GM12878 (cell line): ENCODE data around the gene SLU7. TPM values are rescaled to one million over a fixed set of nuclear protein-coding genes. Genes with fewer than 3 reads are reported as not detected.

ENCODE experiments used
- ATAC-seq: fragments of 200-7000 bp; cut with Tn5 transposase; 3 replicates; pipeline ENCODE4 v1.9.1; 2020; ENCODE audit warnings: mild to moderate bottlenecking, moderate library complexity
- BruUV-seq: library from RNA; stranded (reverse); fragments of 400-500 nt; replicated peaks from 2 replicates; lab custom pipeline; 2021; lab: Mats Ljungman, UMichigan
- CTCF ChIA-PET: fragments of 300-600 bp; sonication (Branson Sonifier 250); formaldehyde crosslinking; extraction: SDS; loops from one replicate; lab custom pipeline; 2021; ENCODE audit warnings: inconsistent platforms; lab: Yijun Ruan, JAX
- POLR2A ChIA-PET: fragments of 350-600 bp; formaldehyde crosslinking; extraction: SDS; loops from one replicate; lab custom pipeline; 2021; ENCODE audit warnings: inconsistent platforms; lab: Charles Lee
- RAD21 ChIA-PET: fragments of 300-600 bp; sonication (Branson Sonifier 250); formaldehyde crosslinking; loops from one replicate; lab custom pipeline; 2023; ENCODE audit warnings: antibody characterized with exemption; ENCODE audit not compliant: unreplicated experiment; lab: Charles Lee
- SMC1A ChIA-PET: fragments of 300-600 bp; sonication (Branson Sonifier 250); formaldehyde crosslinking; loops from one replicate; lab custom pipeline; 2023; ENCODE audit not compliant: unreplicated experiment, uncharacterized antibody; lab: Charles Lee
- DNase-seq: peaks from one replicate; pipeline ENCODE4 v3.0.0-alpha.2; 2011; ENCODE audit warnings: low read depth, low spot score
- FAIRE-seq: peaks from 3 replicates; lab custom pipeline; 2011; peaks lifted over from hg19 to GRCh38; lab: Jason Lieb, UNC
- H2AFZ ChIP-seq: 2 replicates; pipeline ENCODE4 v1.6.0; 2011; ENCODE audit warnings: low read depth, low read length, control low read depth; ENCODE audit not compliant: control insufficient read depth
- H3K27ac ChIP-seq: 2 replicates; pipeline ENCODE4 v1.5.1; 2011; ENCODE audit warnings: control low read depth; ENCODE audit not compliant: control insufficient read depth, insufficient read depth
- H3K27me3 ChIP-seq, 2 experiments: replicated peaks in 1 of 2; 2 replicates each; pipeline versions ENCODE4 v1.6.0 to v1.6.1; 2011; ENCODE audit warnings: low read length in 1 of 2; ENCODE audit not compliant: control insufficient read depth in 2 of 2, insufficient read depth in 2 of 2
- H3K36me3 ChIP-seq, 2 experiments: 2 replicates each; pipeline ENCODE4 v1.5.1; 2011; ENCODE audit warnings: low read length in 1 of 2; ENCODE audit not compliant: control insufficient read depth in 2 of 2, insufficient read depth in 2 of 2
- H3K4me1 ChIP-seq: 2 replicates; pipeline ENCODE4 v1.6.1; 2011; ENCODE audit warnings: mild to moderate bottlenecking, low read length, moderate library complexity, mixed read lengths; ENCODE audit not compliant: control insufficient read depth, insufficient read depth
- H3K4me2 ChIP-seq: 2 replicates; pipeline ENCODE4 v1.6.0; 2011; ENCODE audit warnings: control low read depth; ENCODE audit not compliant: control insufficient read depth, insufficient read depth
- H3K4me3 ChIP-seq: fragments of 200-600 bp; sonication (generic); 2 replicates; pipeline ENCODE4 v1.5.1; 2016
- H3K79me2 ChIP-seq: 2 replicates; pipeline ENCODE4 v1.6.0; 2011; ENCODE audit warnings: low read length; ENCODE audit not compliant: control insufficient read depth, insufficient read depth
- H3K9ac ChIP-seq: 2 replicates; pipeline ENCODE4 v1.8.0; 2011; ENCODE audit warnings: low read length, control low read depth, mixed read lengths; ENCODE audit not compliant: control insufficient read depth, insufficient read depth
- H3K9me3 ChIP-seq: replicated peaks from 3 replicates; pipeline ENCODE4 v1.5.1; 2011; ENCODE audit warnings: mild to moderate bottlenecking, low read length; ENCODE audit not compliant: control insufficient read depth, insufficient read depth
- H4K20me1 ChIP-seq: 2 replicates; pipeline ENCODE4 v1.6.0; 2011; ENCODE audit not compliant: control insufficient read depth, insufficient read depth
- ATF2 ChIP-seq: IDR thresholded peaks from 2 replicates; pipeline ENCODE4 v1.6.1; 2012; ENCODE audit warnings: low read length, inconsistent platforms
- BCL11A ChIP-seq: IDR thresholded peaks from 2 replicates; pipeline ENCODE4 v1.6.1; 2011; ENCODE audit warnings: low read depth, low read length
- BMI1 ChIP-seq: fragments of 450-650 bp; IDR thresholded peaks from 2 replicates; pipeline ENCODE4 v1.6.1; 2016; ENCODE audit warnings: mild to moderate bottlenecking, moderate library complexity, borderline replicate concordance
- BRCA1 ChIP-seq: IDR thresholded peaks from 2 replicates; pipeline ENCODE4 v1.6.1; 2011; ENCODE audit warnings: low read depth, low read length, improper control_type of control experiment
- CBFB ChIP-seq: IDR thresholded peaks from 2 replicates; pipeline ENCODE4 v1.6.1; 2016; ENCODE audit warnings: antibody characterized with exemption, low read depth
- CBX5 ChIP-seq: sonication (generic); IDR thresholded peaks from 2 replicates; pipeline ENCODE4 v1.6.1; 2016; ENCODE audit warnings: low read depth, moderate library complexity, mild to moderate bottlenecking, inconsistent platforms
- CEBPB ChIP-seq, 2 experiments: fragments of 150-350 bp in 1 of 2; IDR thresholded peaks; 2 replicates each; pipeline ENCODE4 v1.6.1; 2012 to 2014; ENCODE audit warnings: low read depth in 2 of 2, low read length in 2 of 2, borderline replicate concordance in 1 of 2, inconsistent platforms in 1 of 2
- DPF2 ChIP-seq: fragments of 450-650 bp; IDR thresholded peaks from 2 replicates; pipeline ENCODE4 v1.6.1; 2017; ENCODE audit warnings: mild to moderate bottlenecking
- EED ChIP-seq: sonication (generic); IDR thresholded peaks from 2 replicates; pipeline ENCODE4 v1.6.1; 2016; ENCODE audit warnings: antibody characterized with exemption, low read depth
- EGR1 ChIP-seq, 2 experiments: IDR thresholded peaks; 1 replicate in 1 of 2; 2 replicates in 1 of 2; pipeline ENCODE4 v1.6.1; 2011 to 2012; ENCODE audit warnings: low read depth in 2 of 2, low read length in 2 of 2, borderline replicate concordance in 1 of 2, mild to moderate bottlenecking in 1 of 2, moderate library complexity in 1 of 2
- FOXK2 ChIP-seq: fragments of 450-650 bp; IDR thresholded peaks from 2 replicates; pipeline ENCODE4 v1.6.1; 2017; ENCODE audit warnings: mild to moderate bottlenecking, moderate library complexity
- IKZF2 ChIP-seq, 2 experiments: fragments of 450-650 bp; IDR thresholded peaks; 2 replicates each; pipeline ENCODE4 v1.6.1; 2017; ENCODE audit warnings: mild to moderate bottlenecking in 2 of 2, moderate library complexity in 2 of 2
- JUNB ChIP-seq: IDR thresholded peaks from 2 replicates; pipeline ENCODE4 v1.6.1; 2016; ENCODE audit warnings: antibody characterized with exemption, mild to moderate bottlenecking
- KDM1A ChIP-seq: fragments of 200-600 bp; sonication (generic); IDR thresholded peaks from 2 replicates; pipeline ENCODE4 v1.6.1; 2016; ENCODE audit warnings: borderline replicate concordance
- MYC ChIP-seq: IDR thresholded peaks from 2 replicates; pipeline ENCODE4 v1.6.1; 2011; ENCODE audit warnings: mild to moderate bottlenecking, low read length, moderate library complexity, inconsistent platforms; ENCODE audit not compliant: insufficient read depth, insufficient replicate concordance, insufficient read length, severe bottlenecking
- NFXL1 ChIP-seq: fragments of 450-650 bp; IDR thresholded peaks from 2 replicates; pipeline ENCODE4 v1.6.1; 2017; ENCODE audit warnings: antibody characterized with exemption, mild to moderate bottlenecking, borderline replicate concordance
- PML ChIP-seq: IDR thresholded peaks from 2 replicates; pipeline ENCODE4 v1.6.1; 2012; ENCODE audit warnings: low read length, inconsistent platforms
- SIX5 ChIP-seq: IDR thresholded peaks from 2 replicates; pipeline ENCODE4 v1.6.1; 2011; ENCODE audit warnings: mild to moderate bottlenecking, low read depth, low read length, moderate library complexity; ENCODE audit not compliant: severe bottlenecking
- SMC3 ChIP-seq: IDR thresholded peaks from 2 replicates; pipeline ENCODE4 v1.6.1; 2011; ENCODE audit warnings: low read length, improper control_type of control experiment, borderline replicate concordance
- TCF7 ChIP-seq: IDR thresholded peaks from 2 replicates; pipeline ENCODE4 v1.6.1; 2014; ENCODE audit warnings: antibody characterized with exemption, borderline replicate concordance
- ZSCAN29 ChIP-seq: fragments of 450-650 bp; IDR thresholded peaks from 2 replicates; pipeline ENCODE4 v1.6.1; 2017; ENCODE audit warnings: mild to moderate bottlenecking, moderate library complexity
- WGBS: methylation state at CpG from one replicate; pipeline ENCODE4 v1.1.6; 2016; ENCODE audit warnings: low lambda C conversion rate; ENCODE audit not compliant: insufficient replicate concordance, insufficient coverage; ENCODE audit errors: missing lambda C conversion rate; 5-methylcytosine and 5-hydroxymethylcytosine counted together
- in situ Hi-C: fragments of 300-500 bp; cut with MboI; formaldehyde crosslinking; loops from 9 replicates; pipeline ENCODE4 v1.14.3; 2018; ENCODE audit warnings: mixed read lengths
- intact Hi-C: fragments of 100-400 bp; cut with micrococcal nuclease; formaldehyde crosslinking; loops from one replicate; pipeline ENCODE4 v1.14.2; 2022; ENCODE audit not compliant: unreplicated experiment
- polyA plus RNA-seq, 11 experiments: library from polyadenylated mRNA; depleted of rRNA in 4 of 11; unstranded in 6 of 11; stranded (reverse) in 5 of 11; fragments of >200 nt; fragmentation: Nextera tagmentation in 4 of 11; fragmentation: Illumina TruSeq in 1 of 11; extraction: Ambion mirVana in 4 of 11; extraction: Trizol in 1 of 11; gene quantifications; 1 replicate in 1 of 11; 2 replicates in 10 of 11; pipeline versions ENCODE4 v1.2.1 to v1.2.3, GENCODE V29; 2011 to 2016; ENCODE audit warnings: inconsistent platforms in 2 of 11, missing spikeins in 2 of 11, low read depth in 1 of 11
- total RNA-seq, 4 experiments: library from RNA; depleted of rRNA in 3 of 4; stranded (reverse); fragments of >200 nt in 3 of 4; fragmentation: Illumina TruSeq in 1 of 4; extraction: Trizol in 1 of 4; gene quantifications; 2 replicates each; pipeline versions ENCODE4 v1.2.1 to v1.2.3, GENCODE V29; 2013 to 2021

Gene SLU7
- total and polyA plus RNA-seq, 10 of the 15 experiments (the other 5 are each of a cell fraction or from before 2014, with no cell fraction given) = 32.7 to 55.2 (median 46.6) TPM

- TF ChIP-seq ATF2 (peak; percentile 38; the same call in 1 of the 2 replicates), BRCA1 (no peak), NFXL1 (no peak), CEBPB (IDR thresholded peaks at IDR 0.05; ENCODE audit: borderline replicate concordance in 1 of 2, low read depth in 2 of 2, low read length in 2 of 2) (no peak), BCL11A (0 out of 2 replicates have a peak, but pooled peaks have one; percentile 33), DPF2 (no peak; the same call in 1 of the 2 replicates), PML (no peak)
Measured at GRCh38 chr5:160445132-160445531, 26.3 kb upstream of the SLU7 start (continued).

- Histone ChIP-seq H3K27ac (peak overlapping the region; percentile 81; the same call in 1 of the 2 replicates), H3K4me3 (no peak overlapping the region), H3K36me3 (no peaks in the 10 kb centered on the region), H2AFZ (no peak overlapping the region), H3K9me3 (peaks cover 8% of the 10 kb centered on the region), H3K4me1 (peaks cover 57% of the 10 kb centered on the region), H3K79me2 (peaks cover 39% of the 10 kb centered on the region), H3K27me3 (no peaks in the 10 kb centered on the region), H3K4me2 (no peak overlapping the region; the same call in 1 of the 2 replicates), H3K9ac (no peak overlapping the region), H4K20me1 (no peaks in the 10 kb centered on the region)
- WGBS = 88% methylated on average over 1 of the region's 1 CpG
- ChIA-PET POLR2A (interaction anchor here (1.0 to 7.8 kb wide), 6 partner anchors 9 to 30 kb away, joined by 3 to 156 read pairs (median 6); no protein-coding TSS in a partner anchor), CTCF (interaction anchor here (0.9 to 7.7 kb wide), 6 partner anchors 8 to 400 kb away, joined by 3 to 235 read pairs (median 168); no protein-coding TSS in a partner anchor), SMC1A (interaction anchor here (6.1 to 7.8 kb wide), 4 partner anchors 8 to 64 kb away, joined by 33 to 511 read pairs (median 212); no protein-coding TSS in a partner anchor), RAD21 (interaction anchor here (0.8 to 7.8 kb wide), 6 partner anchors 8 to 63 kb away, joined by 3 to 329 read pairs (median 75); no protein-coding TSS in a partner anchor)
- no TSS peak for BruUV-seq
- FAIRE-seq (no peak), DNase-seq (no peak), ATAC-seq (no peak)
- in situ Hi-C loops (no loop called here), intact Hi-C loops (no loop called here)
- TF ChIP-seq ZSCAN29 (no peak), FOXK2 (no peak), SMC3 (no peak), EGR1 (IDR thresholded peaks at IDR 0.05; ENCODE audit: borderline replicate concordance in 1 of 2, low read depth in 2 of 2, low read length in 2 of 2) (no peak), KDM1A (no peak), EED (no peak), IKZF2 (IDR thresholded peaks at IDR 0.05) (no peak), SIX5 (no peak), CBFB (no peak), BMI1 (no peak), CBX5 (no peak), MYC (no peak), JUNB (no peak), TCF7 (no peak)
Measured at GRCh38 chr5:160444407-160444806, 25.5 kb upstream of the SLU7 start.
